ENCODE results near the gene PCDHGA9.

Gene PCDHGA9

DNA sequence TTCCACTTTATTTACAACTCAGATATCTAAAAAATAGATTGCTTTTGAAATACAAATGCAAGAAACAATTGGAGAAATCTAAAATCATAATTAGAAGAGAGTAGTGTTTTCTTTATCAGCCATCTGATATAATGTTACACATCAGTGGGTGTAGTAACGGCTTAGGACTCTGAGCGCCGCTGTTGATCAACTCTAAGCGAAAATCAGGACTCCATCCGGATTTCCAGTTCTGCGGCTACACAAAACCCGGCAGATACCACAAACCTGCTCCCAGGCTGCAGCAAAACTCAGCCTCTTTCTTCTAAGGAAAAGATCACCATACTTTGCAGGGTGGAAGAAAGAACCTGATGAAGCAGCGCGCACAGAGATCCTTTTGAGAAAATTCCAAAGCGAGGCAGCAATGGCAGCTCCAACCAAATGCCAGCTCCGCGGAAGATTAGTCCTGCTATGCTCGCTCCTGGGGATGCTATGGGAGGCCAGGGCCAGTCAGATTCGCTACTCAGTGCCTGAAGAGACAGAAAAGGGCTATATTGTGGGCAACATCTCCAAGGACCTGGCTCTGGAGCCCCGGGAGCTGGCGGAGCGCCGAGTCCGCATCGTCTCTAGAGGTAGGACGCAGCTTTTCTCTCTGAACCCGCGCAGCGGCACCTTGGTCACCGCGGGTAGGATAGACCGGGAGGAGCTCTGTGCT, at the start of gene PCDHGA9:
PCDHGA9 (plus strand) TSS at position 226 of the 691 bp plus-strand sequence; CDS start at position 401, 175 bp downstream.
- Mint-ChIP-seq H3K4me1 (ENCODE audit: low read depth) (no peaks in the 10 kb centered on the region), H3K27me3 (ENCODE audit: low read depth) (peaks cover 43% of the 10 kb centered on the region), H3K36me3 (ENCODE audit: low read depth) (no peaks in the 10 kb centered on the region), H3K27ac (no peak within 1 kb of the TSS), H3K4me3 (no peak within 1 kb of the TSS), H3K9me3 (peaks cover 14% of the 10 kb centered on the region)
- DNase-seq (ENCODE audit: low spot score) = no peak

DNA sequence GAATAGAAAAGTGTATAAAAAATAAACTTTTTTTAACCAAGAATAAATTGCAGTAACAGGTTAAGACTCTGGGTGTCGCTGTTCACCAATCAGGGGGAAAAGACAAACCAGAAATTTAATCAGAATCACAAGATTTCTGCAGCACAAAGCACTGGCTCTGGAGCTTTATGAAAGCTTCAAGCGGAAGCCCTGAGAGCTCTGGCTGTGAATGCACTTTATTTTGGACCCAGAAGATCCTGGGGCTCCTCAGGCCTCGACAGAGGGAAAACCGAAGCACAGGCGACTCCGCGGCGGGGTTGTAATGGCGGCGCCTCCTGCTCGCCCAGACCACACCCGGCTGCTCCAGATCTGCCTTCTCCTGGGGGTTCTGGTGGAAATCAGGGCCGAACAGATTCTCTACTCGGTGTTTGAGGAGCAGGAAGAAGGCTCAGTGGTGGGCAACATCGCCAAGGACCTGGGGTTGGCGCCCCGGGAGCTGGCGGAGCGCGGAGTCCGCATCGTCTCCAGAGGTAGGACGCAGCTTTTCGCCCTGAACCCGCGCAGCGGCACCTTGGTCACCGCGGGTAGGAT, 47.6 kb upstream of the PCDHGA9 start, which contains the start of gene PCDHGA4:
PCDHGA4 (plus strand) TSS at position 122 of the 570 bp plus-strand sequence; CDS start at position 209, 87 bp downstream.
- no peak within 1 kb of the TSS for H3K27ac Mint-ChIP-seq
- H3K4me3 Mint-ChIP-seq = peak within 1 kb of the TSS; percentile 61
- DNase-seq (ENCODE audit: low spot score) = no peak
- H3K4me1 Mint-ChIP-seq (ENCODE audit: low read depth) = peaks cover 4% of the 10 kb centered on the region
- peaks cover 1% of the 10 kb centered on the region for H3K36me3 Mint-ChIP-seq (ENCODE audit: low read depth)
- H3K9me3 Mint-ChIP-seq = peaks cover 21% of the 10 kb centered on the region
- peaks cover 15% of the 10 kb centered on the region for H3K27me3 Mint-ChIP-seq (ENCODE audit: low read depth)

DNA sequence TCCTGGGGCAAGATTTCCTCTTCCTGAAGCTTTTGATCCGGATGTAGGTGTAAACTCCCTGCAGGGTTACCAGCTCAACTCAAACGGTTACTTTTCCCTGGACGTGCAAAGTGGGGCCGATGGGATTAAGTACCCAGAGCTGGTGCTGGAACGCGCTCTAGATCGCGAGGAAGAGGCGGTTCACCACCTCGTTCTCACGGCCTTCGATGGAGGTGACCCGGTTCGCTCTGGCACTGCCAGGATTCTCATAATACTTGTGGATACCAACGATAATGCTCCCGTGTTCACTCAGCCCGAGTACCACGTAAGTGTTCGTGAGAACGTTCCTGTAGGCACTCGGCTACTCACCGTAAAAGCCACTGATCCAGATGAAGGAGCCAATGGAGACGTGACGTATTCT, 46.9 kb upstream of the PCDHGA9 start:
- Mint-ChIP-seq H3K27me3 (ENCODE audit: low read depth) (peaks cover 15% of the 10 kb centered on the region), H3K4me1 (ENCODE audit: low read depth) (peaks cover 2% of the 10 kb centered on the region), H3K27ac (no peak overlapping the region), H3K4me3 (peak overlapping the region; percentile 61), H3K36me3 (ENCODE audit: low read depth) (no peaks in the 10 kb centered on the region), H3K9me3 (peaks cover 22% of the 10 kb centered on the region)
- DNase-seq (ENCODE audit: low spot score) = no peak

DNA sequence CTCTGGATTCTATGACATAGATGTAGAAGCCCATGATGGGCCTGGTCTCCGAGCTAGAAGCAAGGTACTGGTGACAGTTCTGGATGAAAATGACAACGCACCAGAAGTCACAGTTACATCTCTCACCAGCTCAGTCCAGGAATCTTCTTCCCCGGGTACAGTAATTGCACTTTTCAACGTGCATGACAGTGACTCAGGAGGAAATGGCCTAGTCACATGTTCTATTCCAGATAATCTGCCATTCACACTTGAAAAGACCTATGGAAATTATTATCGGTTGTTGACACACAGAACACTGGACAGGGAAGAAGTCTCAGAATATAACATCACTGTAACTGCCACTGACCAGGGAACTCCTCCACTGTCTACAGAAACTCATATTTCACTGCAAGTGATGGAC, 46.4 kb upstream of the PCDHGA9 start:
- Mint-ChIP-seq H3K27me3 (ENCODE audit: low read depth) (peaks cover 20% of the 10 kb centered on the region), H3K27ac (no peak overlapping the region)

DNA sequence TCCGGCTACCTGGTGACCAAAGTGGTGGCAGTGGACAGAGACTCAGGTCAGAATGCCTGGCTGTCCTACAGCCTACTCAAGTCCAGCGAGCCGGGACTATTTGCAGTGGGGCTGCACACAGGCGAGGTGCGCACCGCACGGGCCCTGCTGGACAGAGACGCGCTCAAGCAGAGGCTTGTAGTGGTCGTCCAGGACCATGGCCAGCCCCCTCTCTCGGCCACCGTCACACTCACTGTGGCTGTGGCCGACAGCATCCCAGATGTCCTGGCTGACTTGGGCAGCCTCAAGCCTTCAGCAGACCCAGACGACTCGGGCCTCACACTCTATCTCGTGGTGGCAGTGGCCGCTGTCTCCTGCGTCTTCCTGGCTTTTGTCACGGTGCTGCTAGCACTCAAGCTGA, 45.6 kb upstream of the PCDHGA9 start:
- Mint-ChIP-seq H3K27me3 (ENCODE audit: low read depth) (peaks cover 23% of the 10 kb centered on the region), H3K4me1 (ENCODE audit: low read depth) (peaks cover 2% of the 10 kb centered on the region), H3K27ac (no peak overlapping the region), H3K9me3 (peaks cover 30% of the 10 kb centered on the region), H3K36me3 (ENCODE audit: low read depth) (peaks cover 3% of the 10 kb centered on the region), H3K4me3 (no peak overlapping the region)
- DNase-seq (ENCODE audit: low spot score) = no peak

More for the DNA sequence above, 46.4 kb upstream of the PCDHGA9 start:
- peaks cover under 1% of the 10 kb centered on the region for H3K36me3 Mint-ChIP-seq (ENCODE audit: low read depth)
- peaks cover 2% of the 10 kb centered on the region for H3K4me1 Mint-ChIP-seq (ENCODE audit: low read depth)
- no peak overlapping the region for H3K4me3 Mint-ChIP-seq
- no peak for DNase-seq (ENCODE audit: low spot score)
- peaks cover 27% of the 10 kb centered on the region for H3K9me3 Mint-ChIP-seq

DNA sequence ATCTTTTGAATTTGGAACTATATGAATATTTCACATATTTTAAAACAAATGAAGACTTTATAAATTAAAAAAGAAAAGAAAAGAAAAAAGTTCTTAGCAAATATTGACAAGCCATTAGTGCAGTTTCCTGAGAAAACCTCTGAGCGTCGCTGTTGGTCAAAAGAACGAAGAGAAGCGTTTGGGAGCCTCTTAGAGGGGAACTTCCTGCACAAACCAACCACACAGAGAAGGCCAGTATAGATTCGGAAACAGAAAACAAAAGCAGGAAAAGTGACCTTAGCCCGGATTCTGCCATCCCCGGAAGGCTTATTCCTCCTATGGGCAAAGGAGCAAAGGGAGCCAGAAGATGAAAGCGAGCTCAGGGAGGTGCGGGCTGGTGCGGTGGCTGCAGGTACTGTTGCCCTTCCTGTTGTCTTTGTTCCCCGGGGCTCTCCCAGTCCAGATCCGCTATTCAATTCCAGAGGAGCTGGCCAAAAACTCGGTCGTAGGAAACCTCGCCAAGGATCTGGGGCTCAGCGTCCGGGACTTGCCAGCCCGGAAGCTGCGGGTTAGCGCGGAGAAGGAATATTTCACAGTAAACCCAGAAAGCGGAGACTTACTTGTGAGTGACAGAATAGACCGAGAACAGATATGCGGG, 42.7 kb upstream of the PCDHGA9 start, which contains the start of gene PCDHGB2:
PCDHGB2 (plus strand) TSS at position 205 of the 637 bp plus-strand sequence; CDS start at position 347, 142 bp downstream.
- H3K27me3 Mint-ChIP-seq (ENCODE audit: low read depth) = peaks cover 40% of the 10 kb centered on the region
- no peak for DNase-seq (ENCODE audit: low spot score)
- H3K4me1 Mint-ChIP-seq (ENCODE audit: low read depth) = peaks cover 2% of the 10 kb centered on the region
- H3K4me3 Mint-ChIP-seq = peak within 1 kb of the TSS; percentile 89
- H3K36me3 Mint-ChIP-seq (ENCODE audit: low read depth) = peaks cover 7% of the 10 kb centered on the region
- H3K27ac Mint-ChIP-seq = peak within 1 kb of the TSS; percentile 68
- peaks cover 36% of the 10 kb centered on the region for H3K9me3 Mint-ChIP-seq

DNA sequence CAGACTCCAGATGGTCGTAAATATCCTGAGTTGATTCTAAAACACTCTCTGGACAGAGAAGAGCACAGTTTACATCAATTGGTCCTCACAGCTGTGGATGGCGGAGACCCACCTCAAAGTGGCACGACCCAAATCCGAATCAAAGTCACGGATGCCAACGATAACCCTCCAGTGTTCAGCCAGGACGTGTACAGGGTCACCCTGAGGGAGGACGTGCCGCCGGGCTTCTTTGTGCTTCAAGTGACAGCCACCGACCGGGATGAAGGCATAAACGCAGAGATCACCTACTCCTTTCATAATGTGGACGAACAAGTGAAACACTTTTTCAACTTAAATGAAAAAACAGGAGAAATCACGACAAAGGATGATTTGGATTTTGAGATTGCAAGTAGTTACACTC, 41.9 kb upstream of the PCDHGA9 start:
- Mint-ChIP-seq H3K9me3 (peaks cover 44% of the 10 kb centered on the region), H3K27me3 (ENCODE audit: low read depth) (peaks cover 48% of the 10 kb centered on the region), H3K4me1 (ENCODE audit: low read depth) (peaks cover 2% of the 10 kb centered on the region), H3K27ac (no peak overlapping the region), H3K4me3 (no peak overlapping the region), H3K36me3 (ENCODE audit: low read depth) (peaks cover 7% of the 10 kb centered on the region)
- no peak for DNase-seq (ENCODE audit: low spot score)

DNA sequence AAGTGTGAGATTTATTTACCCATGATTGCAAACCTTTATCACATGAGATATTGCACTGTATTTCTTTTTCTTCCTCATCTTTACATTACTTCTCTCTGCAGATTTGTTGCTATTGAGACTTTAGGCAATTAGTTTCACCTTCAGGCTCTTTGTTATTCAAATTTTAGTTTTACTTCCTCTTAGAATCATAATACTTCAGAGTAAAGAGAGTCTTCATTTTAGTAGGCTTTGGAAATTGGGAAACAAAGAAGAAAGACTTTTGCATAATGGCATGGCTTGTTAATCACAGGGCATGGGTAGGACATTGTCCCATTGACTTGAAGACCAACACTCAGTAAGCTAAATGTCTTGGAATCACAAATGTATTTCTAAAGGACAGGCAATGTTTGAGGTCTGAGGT, 39.9 kb upstream of the PCDHGA9 start:
- Mint-ChIP-seq H3K4me3 (no peak overlapping the region), H3K27me3 (ENCODE audit: low read depth) (peaks cover 51% of the 10 kb centered on the region), H3K36me3 (ENCODE audit: low read depth) (peaks cover 7% of the 10 kb centered on the region), H3K4me1 (ENCODE audit: low read depth) (peaks cover 2% of the 10 kb centered on the region), H3K27ac (no peak overlapping the region), H3K9me3 (peaks cover 42% of the 10 kb centered on the region)
- no peak for DNase-seq (ENCODE audit: low spot score)

DNA sequence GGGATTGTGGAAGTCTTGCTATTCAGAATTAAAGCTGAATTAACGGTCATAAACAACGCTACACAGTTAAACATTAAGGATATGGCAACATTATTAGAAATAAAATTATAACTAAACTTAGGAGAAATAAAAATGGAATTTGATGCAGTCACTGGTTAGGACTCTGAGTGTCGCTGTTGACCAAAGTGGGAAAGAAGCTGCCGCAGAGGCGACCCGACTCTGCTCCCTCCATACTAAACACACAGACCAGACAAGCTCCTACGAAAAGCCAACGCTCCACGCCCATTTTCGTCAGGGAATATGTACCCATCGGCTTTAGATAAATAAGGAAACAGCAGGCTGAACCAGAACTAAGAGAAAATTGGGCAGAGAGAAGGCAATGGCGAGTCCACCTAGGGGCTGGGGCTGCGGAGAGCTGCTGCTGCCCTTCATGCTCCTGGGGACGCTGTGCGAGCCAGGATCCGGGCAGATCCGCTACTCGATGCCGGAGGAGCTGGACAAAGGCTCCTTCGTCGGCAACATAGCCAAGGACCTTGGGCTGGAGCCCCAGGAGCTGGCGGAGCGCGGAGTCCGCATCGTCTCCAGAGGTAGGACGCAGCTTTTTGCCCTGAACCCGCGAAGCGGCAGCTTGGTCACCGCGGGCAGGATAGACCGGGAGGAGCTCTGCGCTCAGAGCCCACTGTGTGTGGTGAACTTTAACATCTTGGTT, 38.5 kb upstream of the PCDHGA9 start, which contains the start of gene PCDHGA5:
PCDHGA5 (plus strand) TSS at position 211 of the 709 bp plus-strand sequence; CDS start at position 380, 169 bp downstream.
- Mint-ChIP-seq H3K9me3 (peaks cover 42% of the 10 kb centered on the region), H3K4me3 (no peak within 1 kb of the TSS), H3K27me3 (ENCODE audit: low read depth) (peaks cover 53% of the 10 kb centered on the region), H3K27ac (no peak within 1 kb of the TSS), H3K4me1 (ENCODE audit: low read depth) (peaks cover 2% of the 10 kb centered on the region), H3K36me3 (ENCODE audit: low read depth) (peaks cover 7% of the 10 kb centered on the region)
- no peak for DNase-seq (ENCODE audit: low spot score)

DNA sequence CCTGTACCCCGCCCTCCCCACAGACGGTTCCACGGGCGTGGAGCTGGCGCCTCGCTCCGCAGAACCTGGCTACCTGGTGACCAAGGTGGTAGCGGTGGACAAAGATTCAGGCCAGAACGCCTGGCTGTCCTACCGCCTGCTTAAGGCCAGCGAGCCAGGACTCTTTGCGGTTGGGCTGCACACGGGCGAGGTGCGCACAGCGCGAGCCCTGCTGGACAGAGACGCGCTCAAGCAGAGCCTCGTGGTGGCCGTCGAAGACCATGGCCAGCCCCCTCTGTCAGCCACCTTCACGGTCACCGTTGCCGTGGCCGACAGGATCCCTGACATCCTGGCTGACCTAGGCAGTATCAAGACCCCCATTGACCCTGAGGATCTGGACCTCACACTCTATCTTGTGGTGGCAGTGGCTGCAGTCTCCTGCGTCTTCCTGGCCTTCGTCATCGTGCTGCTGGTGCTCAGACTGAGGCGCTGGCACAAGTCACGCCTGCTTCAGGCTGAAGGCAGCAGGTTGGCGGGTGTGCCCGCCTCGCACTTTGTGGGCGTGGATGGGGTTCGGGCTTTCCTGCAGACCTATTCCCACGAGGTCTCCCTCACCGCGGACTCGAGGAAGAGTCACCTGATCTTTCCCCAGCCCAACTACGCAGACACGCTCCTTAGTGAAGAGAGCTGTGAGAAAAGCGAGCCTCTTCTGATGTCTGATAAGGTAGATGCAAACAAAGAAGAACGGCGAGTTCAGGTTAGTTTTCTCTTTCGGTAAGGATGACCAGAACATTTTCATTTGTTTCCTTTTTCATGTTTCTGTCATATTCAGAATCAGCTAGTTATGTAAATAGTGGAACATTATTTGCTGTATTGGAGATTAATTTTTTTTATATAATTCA, 36.3 kb upstream of the PCDHGA9 start:
- Mint-ChIP-seq H3K9me3 (peaks cover 31% of the 10 kb centered on the region), H3K27me3 (ENCODE audit: low read depth) (peaks cover 50% of the 10 kb centered on the region), H3K4me1 (ENCODE audit: low read depth) (peaks cover 2% of the 10 kb centered on the region), H3K36me3 (ENCODE audit: low read depth) (peaks cover 5% of the 10 kb centered on the region), H3K27ac (no peak overlapping the region), H3K4me3 (no peak overlapping the region)
- DNase-seq (ENCODE audit: low spot score) = no peak

DNA sequence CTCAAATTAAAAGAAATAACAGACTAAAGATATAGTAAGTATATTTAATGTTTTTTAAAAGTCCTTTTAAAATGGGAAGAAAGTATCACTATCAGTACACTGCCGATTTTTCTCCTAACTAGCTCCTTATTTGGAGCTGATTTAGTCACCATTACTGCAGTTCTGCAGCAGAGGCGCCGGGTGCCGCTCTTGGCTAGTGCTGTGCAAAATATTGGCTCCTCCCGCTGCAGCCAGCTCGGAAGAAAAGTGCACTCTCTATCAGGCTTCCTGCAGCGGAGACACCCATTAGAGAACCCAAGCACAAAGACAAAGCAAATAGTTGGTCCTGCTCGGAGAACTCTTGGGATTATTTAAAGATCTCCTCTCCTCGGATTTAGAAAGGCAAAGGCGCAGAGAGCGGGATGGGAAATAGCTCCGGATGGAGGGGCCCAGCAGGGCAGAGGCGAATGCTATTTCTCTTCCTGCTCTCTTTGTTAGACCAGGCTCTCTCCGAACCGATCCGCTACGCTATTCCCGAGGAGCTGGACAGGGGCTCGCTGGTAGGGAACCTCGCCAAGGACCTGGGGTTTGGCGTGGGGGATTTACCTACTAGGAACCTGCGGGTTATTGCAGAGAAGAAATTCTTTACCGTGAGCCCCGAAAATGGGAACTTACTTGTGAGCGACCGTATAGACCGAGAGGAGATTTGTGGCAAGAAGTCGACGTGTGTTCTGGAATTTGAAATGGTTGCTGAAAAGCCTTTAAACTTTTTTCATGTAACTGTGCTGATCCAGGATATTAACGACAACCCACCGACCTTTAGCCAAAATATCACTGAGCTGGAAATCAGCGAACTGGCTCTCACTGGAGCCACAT, 32.4 kb upstream of the PCDHGA9 start, which contains the start of gene PCDHGB3:
PCDHGB3 (plus strand) TSS at position 249 of the 855 bp plus-strand sequence; CDS start at position 402, 153 bp downstream.
- no peak for DNase-seq (ENCODE audit: low spot score)
- Mint-ChIP-seq H3K36me3 (ENCODE audit: low read depth) (peaks cover 1% of the 10 kb centered on the region), H3K27ac (no peak within 1 kb of the TSS), H3K27me3 (ENCODE audit: low read depth) (peaks cover 25% of the 10 kb centered on the region), H3K4me3 (peak within 1 kb of the TSS; percentile 83), H3K9me3 (peaks cover 34% of the 10 kb centered on the region), H3K4me1 (ENCODE audit: low read depth) (peaks cover 2% of the 10 kb centered on the region)

Measured in T-helper 2 cell treated with Interferon-gamma antibody and Interleukin-4, amounts not matched to agents 5 μg/mL and 100 μg/mL, for 36 hours (primary cell).